K562 (cell line): ENCODE measurements around the gene GATA1. TPM values are rescaled to one million over a fixed set of nuclear protein-coding genes. Genes with fewer than 3 reads are reported as not detected.

ENCODE experiments used
- ATAC-seq: fragments of 200-7000 bp; cut with Tn5 transposase; 3 replicates; pipeline ENCODE4 v1.9.1; 2020; ENCODE audit warnings: moderate library complexity
- BruUV-seq: library from RNA; stranded (reverse); fragments of 400-500 nt; replicated peaks from 2 replicates; lab custom pipeline; 2021; lab: Mats Ljungman, UMichigan
- CTCF ChIA-PET: fragments of 300-600 bp; formaldehyde crosslinking; extraction: SDS; loops from one replicate; lab custom pipeline; 2021; ENCODE audit warnings: low intra/inter-chr PET ratio; lab: Yijun Ruan, JAX
- POLR2A ChIA-PET: fragments of 300-600, 350-650 bp; sonication (Branson Sonifier 250); formaldehyde crosslinking; extraction: SDS; loops from one replicate; lab custom pipeline; 2021; ENCODE audit warnings: antibody characterized with exemption, inconsistent platforms; lab: Yijun Ruan, JAX
- DNase-seq, 4 experiments: peaks; one replicate each; pipeline versions ENCODE4 v3.0.0 to v3.0.0-alpha.2; 2011 to 2018; ENCODE audit warnings: low spot score in 3 of 4, mixed read lengths in 3 of 4; ENCODE audit errors: extremely low read depth in 1 of 4
- FAIRE-seq: peaks from 2 replicates; lab custom pipeline; 2011; peaks lifted over from hg19 to GRCh38; lab: Jason Lieb, UNC
- H2AFZ ChIP-seq: 2 replicates; pipeline ENCODE4 v1.6.0; 2011; ENCODE audit warnings: low read depth, low read length, control low read depth, inconsistent platforms
- H3K27ac ChIP-seq: fragments of 200-600 bp; 3 replicates; pipeline ENCODE4 v1.8.0; 2011; ENCODE audit warnings: low read depth, mild to moderate bottlenecking, control low read depth, inconsistent platforms, low read length, moderate library complexity, mixed read lengths; ENCODE audit errors: extremely low read depth
- H3K27me3 ChIP-seq, 2 experiments: fragments of 300-600 bp in 1 of 2; 2 replicates in 1 of 2; 3 replicates in 1 of 2; pipeline versions ENCODE4 v1.6.0 to v1.8.0; 2011; ENCODE audit warnings: inconsistent platforms in 2 of 2, low read length in 2 of 2, mild to moderate bottlenecking in 1 of 2, mixed read lengths in 1 of 2, moderate library complexity in 1 of 2; ENCODE audit not compliant: control insufficient read depth in 2 of 2, insufficient read depth in 2 of 2
- H3K36me3 ChIP-seq: fragments of 300-600 bp; 3 replicates; pipeline ENCODE4 v1.8.0; 2011; ENCODE audit warnings: mild to moderate bottlenecking, low read length, inconsistent platforms; ENCODE audit not compliant: control insufficient read depth, insufficient read depth
- H3K4me1 ChIP-seq, 2 experiments: fragments of 200-600 bp in 1 of 2; replicated peaks in 1 of 2; 2 replicates in 1 of 2; 3 replicates in 1 of 2; pipeline versions ENCODE4 v1.5.1 to v1.8.0; 2011; ENCODE audit warnings: inconsistent platforms in 2 of 2, low read length in 2 of 2, mild to moderate bottlenecking in 1 of 2, mixed read lengths in 1 of 2, moderate library complexity in 1 of 2; ENCODE audit not compliant: control insufficient read depth in 2 of 2, insufficient read depth in 2 of 2
- H3K4me2 ChIP-seq: 2 replicates; pipeline ENCODE4 v1.6.1; 2011; ENCODE audit warnings: low read length, control low read depth, inconsistent platforms, mixed read lengths; ENCODE audit not compliant: insufficient read depth
- H3K4me3 ChIP-seq: fragments of 200-600 bp; sonication (generic), shearing (Covaris generic); 2 replicates; pipeline ENCODE4 v1.5.1; 2016; ENCODE audit warnings: control low read depth, inconsistent platforms
- H3K79me2 ChIP-seq: fragments of 200-600 bp; 3 replicates; pipeline ENCODE4 v1.8.0; 2011; ENCODE audit warnings: low read length, inconsistent platforms; ENCODE audit not compliant: control insufficient read depth, insufficient read depth
- H3K9ac ChIP-seq, 2 experiments: 2 replicates each; pipeline versions ENCODE4 v1.6.0 to v1.6.1; 2011; ENCODE audit warnings: low read depth in 2 of 2, low read length in 2 of 2, control low read depth in 1 of 2, inconsistent platforms in 1 of 2, mild to moderate bottlenecking in 1 of 2, mixed read lengths in 1 of 2; ENCODE audit not compliant: insufficient read depth in 1 of 2
- H3K9me1 ChIP-seq: one replicate; pipeline ENCODE4 v1.6.0; 2011; ENCODE audit warnings: inconsistent platforms, mild to moderate bottlenecking, low read length, moderate library complexity; ENCODE audit not compliant: control insufficient read depth, insufficient read depth
- H3K9me3 ChIP-seq: replicated peaks from 2 replicates; pipeline ENCODE4 v1.5.1; 2011; ENCODE audit warnings: low read depth, low read length, inconsistent platforms; ENCODE audit not compliant: control insufficient read depth, insufficient read depth
- H4K20me1 ChIP-seq: replicated peaks from 2 replicates; pipeline ENCODE4 v1.6.1; 2011; ENCODE audit warnings: low read length, inconsistent platforms, mixed read lengths; ENCODE audit not compliant: control insufficient read depth, insufficient read depth
- POLR2G ChIP-seq: fragments of 200-400 bp; formaldehyde crosslinking; IDR thresholded peaks from 2 replicates; pipeline ENCODE4 v1.6.1; 2017; ENCODE audit warnings: low read depth, mild to moderate bottlenecking, antibody characterized with exemption, low read length, moderate library complexity
- ZNF121 ChIP-seq: sonication (generic); formaldehyde crosslinking; conservative IDR thresholded peaks from 2 replicates; pipeline ENCODE4 v1.8.0; 2022; ENCODE audit warnings: missing genetic modification reagents
- WGBS: fragments of 100-300 bp; shearing (Covaris generic); methylation state at CpG from one replicate; pipeline ENCODE4 v1.1.6; 2016; ENCODE audit warnings: low coverage, mixed read lengths; ENCODE audit not compliant: insufficient coverage; ENCODE audit errors: missing lambda C conversion rate; 5-methylcytosine and 5-hydroxymethylcytosine counted together
- in situ Hi-C: fragments of 300-500 bp; cut with MboI; formaldehyde crosslinking; loops from 4 replicates; pipeline ENCODE4 v1.15.0; 2018; ENCODE audit warnings: inconsistent platforms, mixed read lengths
- intact Hi-C: fragments of 100-400 bp; cut with micrococcal nuclease; formaldehyde crosslinking; loops from 2 replicates; pipeline ENCODE4 v1.14.2; 2022
- polyA plus RNA-seq, 8 experiments: library from polyadenylated mRNA; depleted of rRNA in 4 of 8; stranded (reverse) in 5 of 8; unstranded in 3 of 8; fragments of >200 nt; fragmentation: Nextera tagmentation in 2 of 8; fragmentation: Illumina TruSeq in 1 of 8; extraction: Ambion mirVana in 2 of 8; extraction: Trizol in 1 of 8; gene quantifications; 2 replicates each; pipeline versions ENCODE4 v1.2.1 to v1.2.3, GENCODE V29; 2011 to 2014; ENCODE audit warnings: inconsistent platforms in 1 of 8, missing spikeins in 1 of 8
- total RNA-seq, 7 experiments: library from RNA; depleted of rRNA in 6 of 7; stranded (reverse); fragments of >200 nt in 6 of 7; fragmentation: Illumina TruSeq in 2 of 7; extraction: Trizol in 2 of 7; gene quantifications; 2 replicates each; pipeline versions ENCODE4 v1.2.1 to v1.2.3, GENCODE V29; 2011 to 2021; ENCODE audit warnings: low replicate concordance in 1 of 7
- TF ChIP-seq, protein P1 (sequence below): sonication (generic); formaldehyde crosslinking; IDR thresholded peaks from 2 replicates; pipeline ENCODE4 v1.8.1; 2023; ENCODE audit warnings: mild to moderate bottlenecking, missing genetic modification reagents

GATA1 gene
- total and polyA plus RNA-seq, 9 of the 15 experiments (the other 6 are each of a cell fraction or from before 2014, with no cell fraction given): 11.9 to 291 (median 116) TPM

GRCh38 chrX:48826135-48826875, 39.9 kb downstream of the GATA1 start, which contains the start of gene ERAS:
Gene ERAS (plus strand): TSS chrX:48826513. CDS start chrX:48829124, 2,611 bp downstream.
- DNase-seq: no peak
- no peak for ATAC-seq
- Histone ChIP-seq H3K4me1 (peaks cover 0 to 16% of the 10 kb centered on the region in 2 experiments; a peak in 2 of 5 replicates), H3K27me3 (no peaks in the 10 kb centered on the region), H3K27ac (no peak within 1 kb of the TSS), H3K9ac (no peak within 1 kb of the TSS), H3K79me2 (no peaks in the 10 kb centered on the region), H3K9me1 (no peaks in the 10 kb centered on the region), H2AFZ (no peak within 1 kb of the TSS), H3K9me3 (peaks cover 2% of the 10 kb centered on the region; the same call in 1 of the 2 replicates), H3K36me3 (peaks cover 29% of the 10 kb centered on the region; the same call in 2 of the 3 replicates), H3K4me3 (no peak within 1 kb of the TSS), H4K20me1 (no peaks in the 10 kb centered on the region), H3K4me2 (no peak within 1 kb of the TSS)
- no peak for FAIRE-seq
- BruUV-seq: no TSS peak
- intact Hi-C loops: no loop called here
- ChIA-PET POLR2A (no interaction called here), CTCF (no interaction called here)
- in situ Hi-C loops: no loop called here
- WGBS: 99% methylated on average over 13 of the region's 67 CpGs
- TF ChIP-seq POLR2G (peak; percentile 2; the same call in 1 of the 2 replicates), ZNF121 (CRISPR knock-in tag) (no peak)
- TF ChIP-seq, protein P1, sequence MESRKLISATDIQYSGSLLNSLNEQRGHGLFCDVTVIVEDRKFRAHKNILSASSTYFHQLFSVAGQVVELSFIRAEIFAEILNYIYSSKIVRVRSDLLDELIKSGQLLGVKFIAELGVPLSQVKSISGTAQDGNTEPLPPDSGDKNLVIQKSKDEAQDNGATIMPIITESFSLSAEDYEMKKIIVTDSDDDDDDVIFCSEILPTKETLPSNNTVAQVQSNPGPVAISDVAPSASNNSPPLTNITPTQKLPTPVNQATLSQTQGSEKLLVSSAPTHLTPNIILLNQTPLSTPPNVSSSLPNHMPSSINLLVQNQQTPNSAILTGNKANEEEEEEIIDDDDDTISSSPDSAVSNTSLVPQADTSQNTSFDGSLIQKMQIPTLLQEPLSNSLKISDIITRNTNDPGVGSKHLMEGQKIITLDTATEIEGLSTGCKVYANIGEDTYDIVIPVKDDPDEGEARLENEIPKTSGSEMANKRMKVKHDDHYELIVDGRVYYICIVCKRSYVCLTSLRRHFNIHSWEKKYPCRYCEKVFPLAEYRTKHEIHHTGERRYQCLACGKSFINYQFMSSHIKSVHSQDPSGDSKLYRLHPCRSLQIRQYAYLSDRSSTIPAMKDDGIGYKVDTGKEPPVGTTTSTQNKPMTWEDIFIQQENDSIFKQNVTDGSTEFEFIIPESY: peak; percentile 71
